T-helper 2 cell treated with Interferon-gamma antibody and Interleukin-4, amounts not matched to agents 5 μg/mL and 100 μg/mL, for 36 hours (primary cell): ENCODE data around the gene SPRED2.
A peak's percentile ranks its signal among the peaks of the same experiment; 100 is the strongest.

Experiments
- DNase-seq: peaks from one replicate; pipeline ENCODE4 v3.0.0; 2021; ENCODE audit warnings: low spot score
- H3K27ac Mint-ChIP-seq: one replicate; pipeline ENCODE4 v1.8.0; 2021; ENCODE audit warnings: mild to moderate bottlenecking, mixed read lengths
- H3K27me3 Mint-ChIP-seq: one replicate; pipeline ENCODE4 v1.8.0; 2021; ENCODE audit warnings: low read depth, mixed read lengths
- H3K36me3 Mint-ChIP-seq: one replicate; pipeline ENCODE4 v1.8.0; 2021; ENCODE audit warnings: low read depth, mixed read lengths
- H3K4me1 Mint-ChIP-seq: one replicate; pipeline ENCODE4 v1.8.0; 2021; ENCODE audit warnings: low read depth, mixed read lengths
- H3K4me3 Mint-ChIP-seq: one replicate; pipeline ENCODE4 v1.8.0; 2022; ENCODE audit warnings: mild to moderate bottlenecking, moderate library complexity, mixed read lengths
- H3K9me3 Mint-ChIP-seq: one replicate; pipeline ENCODE4 v1.8.0; 2021; ENCODE audit warnings: mixed read lengths

The SPRED2 gene

GRCh38 chr2:65416321-65416720 lies 16.1 kb downstream of the SPRED2 start:
- Mint-ChIP-seq H3K4me3 (no peak overlapping the region), H3K4me1 (peaks cover 22% of the 10 kb centered on the region), H3K27me3 (peaks cover 6% of the 10 kb centered on the region), H3K9me3 (peaks cover 5% of the 10 kb centered on the region), H3K36me3 (peaks cover 5% of the 10 kb centered on the region), H3K27ac (no peak overlapping the region)
- DNase-seq = no peak

DNA sequence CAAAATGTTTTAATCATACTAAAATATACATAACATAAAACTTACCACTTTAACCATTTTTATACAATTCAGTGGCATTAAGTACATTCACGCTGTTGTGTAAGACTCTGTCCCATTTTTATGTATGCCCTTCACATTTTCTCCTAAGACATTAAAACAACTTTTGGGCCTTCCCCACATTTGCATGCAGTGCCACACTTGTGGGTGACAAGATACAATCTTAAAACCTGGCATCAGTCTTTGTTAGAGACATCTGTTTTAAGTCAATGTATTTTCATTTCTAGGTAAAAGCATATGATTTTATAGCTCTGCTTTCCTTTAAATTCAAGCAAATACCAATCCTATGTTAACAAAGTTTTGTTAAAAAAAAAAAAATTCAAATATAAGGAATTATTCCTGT lies 17.3 kb downstream of the SPRED2 start:
- H3K36me3 Mint-ChIP-seq = peaks cover 1% of the 10 kb centered on the region
- peaks cover 16% of the 10 kb centered on the region for H3K4me1 Mint-ChIP-seq
- no peak overlapping the region for H3K27ac Mint-ChIP-seq
- H3K27me3 Mint-ChIP-seq = peaks cover 6% of the 10 kb centered on the region
- no peak overlapping the region for H3K4me3 Mint-ChIP-seq
- H3K9me3 Mint-ChIP-seq = no peaks in the 10 kb centered on the region
- no peak for DNase-seq

DNA sequence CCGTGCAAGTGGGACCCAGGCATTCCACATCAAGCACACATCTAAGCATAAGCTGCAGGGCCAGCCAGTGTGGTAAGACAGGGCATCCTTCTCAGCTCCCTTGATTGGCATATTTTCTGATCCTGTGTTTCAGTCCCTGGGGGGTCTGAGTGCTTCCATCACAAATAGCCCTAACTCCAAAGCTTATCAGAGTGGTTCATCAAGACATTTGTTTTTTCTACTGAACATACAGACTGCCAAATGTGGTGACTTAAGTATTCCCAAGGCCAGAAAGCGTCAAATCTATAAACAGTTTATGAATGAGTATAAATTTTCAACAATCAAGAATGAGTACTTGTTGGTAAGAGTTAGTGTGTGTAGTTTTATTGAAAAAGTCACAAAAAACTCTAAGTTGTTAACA lies 18.8 kb downstream of the SPRED2 start:
- Mint-ChIP-seq H3K27ac (no peak overlapping the region), H3K27me3 (peaks cover 8% of the 10 kb centered on the region), H3K4me1 (peaks cover 16% of the 10 kb centered on the region), H3K36me3 (peaks cover 1% of the 10 kb centered on the region), H3K4me3 (no peak overlapping the region), H3K9me3 (no peaks in the 10 kb centered on the region)
- DNase-seq = no peak

- peaks cover 8% of the 10 kb centered on the region for H3K27me3 Mint-ChIP-seq
- no peak overlapping the region for H3K27ac Mint-ChIP-seq
- H3K4me1 Mint-ChIP-seq = peaks cover 16% of the 10 kb centered on the region
- H3K4me3 Mint-ChIP-seq = no peak overlapping the region
- no peaks in the 10 kb centered on the region for H3K9me3 Mint-ChIP-seq
- peaks cover 1% of the 10 kb centered on the region for H3K36me3 Mint-ChIP-seq
- no peak for DNase-seq
These were observed 19.3 kb downstream of the SPRED2 start for GRCh38 chr2:65413106-65413505.

DNA sequence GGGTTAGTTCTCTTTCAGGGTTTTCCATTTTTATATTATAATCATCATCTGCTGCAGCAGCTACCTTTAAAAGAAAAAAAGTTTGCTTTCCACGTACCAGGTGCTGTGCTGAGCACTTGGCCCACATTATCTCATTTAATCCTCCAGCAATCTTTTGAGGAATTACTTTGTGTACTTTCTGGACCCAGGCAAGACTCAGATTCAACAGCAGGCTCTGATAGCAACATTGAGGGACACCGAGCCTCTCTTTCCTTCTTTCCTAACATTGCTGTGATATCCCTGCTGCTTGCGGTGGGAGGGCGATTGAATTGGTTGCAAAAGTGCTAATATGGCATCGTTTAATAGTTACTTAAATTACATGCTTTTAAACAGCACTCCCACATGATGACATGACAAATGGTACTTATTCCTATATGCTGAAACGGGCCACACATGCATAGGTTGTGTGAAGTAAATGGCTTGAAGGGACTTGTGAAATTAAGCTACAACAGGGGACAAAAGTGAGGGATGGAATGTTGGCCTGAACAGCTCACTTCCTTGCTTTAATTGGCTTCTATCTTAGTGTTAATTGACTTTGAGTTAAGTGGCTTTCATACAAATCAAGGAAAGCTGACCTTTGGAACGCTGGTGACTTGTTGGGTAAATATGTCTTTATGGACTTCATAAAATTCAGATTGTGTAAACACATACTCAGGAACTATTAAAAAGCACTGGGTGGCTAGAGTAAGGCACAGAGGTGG lies 21.2 kb downstream of the SPRED2 start:
- H3K27me3 Mint-ChIP-seq = peaks cover 8% of the 10 kb centered on the region
- peaks cover 18% of the 10 kb centered on the region for H3K4me1 Mint-ChIP-seq
- no peak overlapping the region for H3K4me3 Mint-ChIP-seq
- H3K27ac Mint-ChIP-seq = no peak overlapping the region
- H3K9me3 Mint-ChIP-seq = no peaks in the 10 kb centered on the region
- DNase-seq = no peak
- peaks cover 1% of the 10 kb centered on the region for H3K36me3 Mint-ChIP-seq

GRCh38 chr2:65409045-65409444 lies 23.4 kb downstream of the SPRED2 start:
- no peak for DNase-seq
- Mint-ChIP-seq H3K9me3 (no peaks in the 10 kb centered on the region), H3K4me3 (no peak overlapping the region), H3K36me3 (no peaks in the 10 kb centered on the region), H3K4me1 (peaks cover 16% of the 10 kb centered on the region), H3K27ac (no peak overlapping the region), H3K27me3 (peaks cover 3% of the 10 kb centered on the region)

GRCh38 chr2:65407240-65407639 lies 25.2 kb downstream of the SPRED2 start:
- Mint-ChIP-seq H3K27ac (no peak overlapping the region), H3K27me3 (peaks cover 3% of the 10 kb centered on the region), H3K4me3 (no peak overlapping the region)

GRCh38 chr2:65404988-65405697 lies 27.3 kb downstream of the SPRED2 start:
- Mint-ChIP-seq H3K36me3 (no peaks in the 10 kb centered on the region), H3K9me3 (no peaks in the 10 kb centered on the region), H3K4me1 (peaks cover 16% of the 10 kb centered on the region), H3K27me3 (peaks cover 3% of the 10 kb centered on the region), H3K4me3 (no peak overlapping the region), H3K27ac (no peak overlapping the region)
- DNase-seq = no peak

More at GRCh38 chr2:65407240-65407639, 25.2 kb downstream of the SPRED2 start:
- H3K36me3 Mint-ChIP-seq = no peaks in the 10 kb centered on the region
- DNase-seq = no peak
- H3K9me3 Mint-ChIP-seq = no peaks in the 10 kb centered on the region
- peaks cover 16% of the 10 kb centered on the region for H3K4me1 Mint-ChIP-seq

DNA sequence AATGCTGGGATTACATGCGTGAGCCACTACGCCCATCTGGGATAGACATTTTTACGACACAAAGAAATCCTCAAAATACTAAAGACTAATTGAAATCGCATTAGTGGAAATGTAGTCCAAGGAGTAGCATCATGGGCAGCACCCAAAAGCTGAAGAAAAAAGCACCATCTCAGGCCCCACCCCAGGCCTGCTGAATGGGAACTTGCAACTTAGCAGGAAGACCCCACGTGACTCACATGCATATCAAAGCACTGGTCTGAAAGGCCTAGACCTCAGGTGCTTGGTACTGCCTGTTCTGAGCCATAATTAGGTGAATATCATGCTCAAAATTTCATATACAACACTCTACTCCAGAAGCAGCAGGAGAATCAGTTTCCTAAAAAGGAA lies 28.9 kb downstream of the SPRED2 start:
- Mint-ChIP-seq H3K27me3 (no peaks in the 10 kb centered on the region), H3K4me1 (peaks cover 16% of the 10 kb centered on the region), H3K4me3 (no peak overlapping the region), H3K27ac (no peak overlapping the region), H3K36me3 (no peaks in the 10 kb centered on the region), H3K9me3 (no peaks in the 10 kb centered on the region)
- no peak for DNase-seq

- Mint-ChIP-seq H3K27ac (no peak overlapping the region), H3K4me1 (peaks cover 15% of the 10 kb centered on the region), H3K36me3 (no peaks in the 10 kb centered on the region), H3K9me3 (no peaks in the 10 kb centered on the region), H3K27me3 (no peaks in the 10 kb centered on the region), H3K4me3 (no peak overlapping the region)
- no peak for DNase-seq
These were observed 29.4 kb downstream of the SPRED2 start for GRCh38 chr2:65402780-65403528.

DNA sequence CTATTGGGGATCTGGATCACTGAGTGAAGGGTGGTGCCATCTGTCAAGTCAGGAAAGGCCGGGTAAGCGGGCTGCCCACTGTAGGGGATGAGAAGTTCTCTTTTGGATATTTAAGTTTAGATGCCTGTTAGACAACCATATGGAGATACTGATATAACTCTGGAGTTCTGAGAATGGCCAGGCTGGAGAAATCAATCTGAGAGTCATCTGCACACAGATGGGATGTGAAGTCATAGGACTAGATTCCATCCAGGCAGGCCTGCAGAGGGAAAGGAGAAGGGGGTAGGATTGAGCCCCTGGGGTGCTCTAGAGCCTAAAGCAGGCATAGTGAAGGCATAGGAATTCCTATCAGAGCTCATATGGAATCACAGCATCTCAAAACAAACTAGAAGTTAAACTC lies 30.1 kb downstream of the SPRED2 start:
- Mint-ChIP-seq H3K4me1 (peaks cover 12% of the 10 kb centered on the region), H3K9me3 (no peaks in the 10 kb centered on the region)

DNA sequence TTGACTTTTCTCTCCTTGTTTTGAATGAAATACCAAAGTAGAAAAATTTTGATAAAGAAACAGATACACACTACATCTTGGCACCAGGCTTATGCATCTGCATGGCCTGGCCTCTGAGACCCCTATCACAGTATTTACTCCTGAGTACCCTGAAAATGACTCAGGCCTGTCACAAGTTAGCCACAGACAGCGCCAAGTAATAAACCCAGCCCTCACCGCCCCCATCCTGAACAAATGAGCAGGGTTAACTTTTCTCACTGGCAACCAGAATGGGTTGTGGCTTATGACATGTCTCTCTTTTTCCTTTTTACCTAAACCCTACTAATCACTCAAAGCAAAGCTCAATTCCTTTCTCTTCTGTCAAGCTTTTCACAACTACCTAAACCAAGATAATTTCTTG lies 35.3 kb downstream of the SPRED2 start:
- Mint-ChIP-seq H3K27ac (peak overlapping the region; percentile 7), H3K4me3 (no peak overlapping the region), H3K36me3 (no peaks in the 10 kb centered on the region), H3K9me3 (no peaks in the 10 kb centered on the region), H3K4me1 (peaks cover 16% of the 10 kb centered on the region), H3K27me3 (peaks cover 2% of the 10 kb centered on the region)
- DNase-seq = peak; percentile 42

More for the DNA sequence above, 30.1 kb downstream of the SPRED2 start:
- Mint-ChIP-seq H3K27me3 (no peaks in the 10 kb centered on the region), H3K36me3 (no peaks in the 10 kb centered on the region), H3K27ac (no peak overlapping the region), H3K4me3 (no peak overlapping the region)
- DNase-seq = no peak

GRCh38 chr2:65396348-65397026 lies 35.9 kb downstream of the SPRED2 start:
- H3K27ac Mint-ChIP-seq = no peak overlapping the region
- H3K4me1 Mint-ChIP-seq = peaks cover 16% of the 10 kb centered on the region
- H3K9me3 Mint-ChIP-seq = no peaks in the 10 kb centered on the region
- no peaks in the 10 kb centered on the region for H3K36me3 Mint-ChIP-seq
- no peak overlapping the region for H3K4me3 Mint-ChIP-seq
- peaks cover 3% of the 10 kb centered on the region for H3K27me3 Mint-ChIP-seq
- no peak for DNase-seq
